Mesenchymal stem cell (in vitro differentiated cells and primary cell): Measurements from ENCODE around the gene KDM5A.
"Not testable (repeated sequence)": the region's sequence is repeated elsewhere in the genome, so short reads cannot be mapped to it uniquely, and the experiment has no call there.

Experiments used
- DNase-seq: peaks from one replicate; pipeline ENCODE4 v3.0.0-alpha.2; 2013
- H2AFZ ChIP-seq: one replicate; pipeline ENCODE4 v1.6.1; 2013; ENCODE audit warnings: low read depth, mild to moderate bottlenecking, control low read depth, inconsistent platforms, low read length, moderate library complexity
- H2AK5ac ChIP-seq: 2 replicates; pipeline ENCODE4 v1.6.1; 2013; ENCODE audit warnings: low read length, moderate library complexity, mild to moderate bottlenecking, inconsistent platforms; ENCODE audit not compliant: severe bottlenecking
- H2BK120ac ChIP-seq: one replicate; pipeline ENCODE4 v1.6.1; 2013; ENCODE audit warnings: low read depth, mild to moderate bottlenecking, inconsistent platforms, low read length, moderate library complexity
- H2BK12ac ChIP-seq, 2 experiments: one replicate each; pipeline ENCODE4 v1.6.1; 2013; ENCODE audit warnings: inconsistent platforms in 2 of 2, low read length in 2 of 2, mild to moderate bottlenecking in 2 of 2, moderate library complexity in 2 of 2, control low read depth in 1 of 2
- H2BK15ac ChIP-seq: one replicate; pipeline ENCODE4 v1.6.1; 2013; ENCODE audit warnings: mild to moderate bottlenecking, low read depth, inconsistent platforms; ENCODE audit not compliant: poor library complexity, severe bottlenecking
- H2BK5ac ChIP-seq: 2 replicates; pipeline ENCODE4 v1.6.1; 2013; ENCODE audit warnings: low read depth, mild to moderate bottlenecking, low read length, control low read depth, inconsistent platforms; ENCODE audit not compliant: poor library complexity, severe bottlenecking
- H3K14ac ChIP-seq, 2 experiments: one replicate each; pipeline ENCODE4 v1.6.1; 2013; ENCODE audit warnings: inconsistent platforms in 2 of 2, low read length in 2 of 2, control low read depth in 1 of 2, mild to moderate bottlenecking in 1 of 2, moderate library complexity in 1 of 2
- H3K18ac ChIP-seq, 2 experiments: one replicate each; pipeline ENCODE4 v1.6.1; 2013; ENCODE audit warnings: inconsistent platforms in 2 of 2, low read length in 2 of 2, control low read depth in 1 of 2, low read depth in 1 of 2, mild to moderate bottlenecking in 1 of 2
- H3K23ac ChIP-seq, 2 experiments: one replicate each; pipeline ENCODE4 v1.6.1; 2013; ENCODE audit warnings: inconsistent platforms in 2 of 2, low read length in 2 of 2, mild to moderate bottlenecking in 2 of 2, moderate library complexity in 2 of 2, control low read depth in 1 of 2
- H3K27ac ChIP-seq: 2 replicates; pipeline ENCODE4 v1.5.1; 2013; ENCODE audit warnings: mild to moderate bottlenecking, moderate library complexity, low read length, control low read depth, inconsistent platforms; ENCODE audit not compliant: poor library complexity, severe bottlenecking
- H3K27me3 ChIP-seq, 2 experiments: 2 replicates each; pipeline versions ENCODE4 v1.6.1 to v1.7.0; 2013; ENCODE audit warnings: low read length in 2 of 2, mild to moderate bottlenecking in 2 of 2, moderate library complexity in 2 of 2, control low read depth in 1 of 2, inconsistent platforms in 1 of 2; ENCODE audit not compliant: control insufficient read depth in 1 of 2, insufficient read depth in 1 of 2
- H3K36me3 ChIP-seq, 2 experiments: 2 replicates each; pipeline versions ENCODE4 v1.6.1 to v1.7.0; 2013; ENCODE audit warnings: low read length in 2 of 2, control low read depth in 1 of 2, inconsistent platforms in 1 of 2, low read depth in 1 of 2, mild to moderate bottlenecking in 1 of 2; ENCODE audit not compliant: insufficient read depth in 2 of 2, control insufficient read depth in 1 of 2
- H3K4ac ChIP-seq, 2 experiments: one replicate each; pipeline ENCODE4 v1.6.1; 2013; ENCODE audit warnings: inconsistent platforms in 2 of 2, low read length in 2 of 2, mild to moderate bottlenecking in 2 of 2, moderate library complexity in 2 of 2, control low read depth in 1 of 2, low read depth in 1 of 2
- H3K4me1 ChIP-seq: 2 replicates; pipeline ENCODE4 v1.6.1; 2013; ENCODE audit warnings: low read depth, low read length, control low read depth; ENCODE audit not compliant: control insufficient read depth, insufficient read depth
- H3K4me2 ChIP-seq: 2 replicates; pipeline ENCODE4 v1.6.1; 2013; ENCODE audit warnings: low read length, mild to moderate bottlenecking, inconsistent platforms; ENCODE audit not compliant: poor library complexity, severe bottlenecking
- H3K4me3 ChIP-seq, 2 experiments: 2 replicates each; pipeline versions ENCODE4 v1.5.1 to v1.7.0; 2013; ENCODE audit warnings: low read length in 2 of 2, mild to moderate bottlenecking in 2 of 2, control low read depth in 1 of 2, low read depth in 1 of 2; ENCODE audit not compliant: insufficient read depth in 1 of 2
- H3K79me1 ChIP-seq: replicated peaks from 2 replicates; pipeline ENCODE4 v1.6.1; 2013; ENCODE audit warnings: mild to moderate bottlenecking, control low read depth, low read length, inconsistent platforms; ENCODE audit not compliant: poor library complexity, severe bottlenecking
- H3K9ac ChIP-seq: 2 replicates; pipeline ENCODE4 v1.7.0; 2013; ENCODE audit warnings: mild to moderate bottlenecking, low read length, moderate library complexity
- H3K9me3 ChIP-seq: 2 replicates; pipeline ENCODE4 v1.7.0; 2013; ENCODE audit warnings: mild to moderate bottlenecking, low read length; ENCODE audit not compliant: control insufficient read depth
- H4K8ac ChIP-seq: one replicate; pipeline ENCODE4 v1.6.1; 2013; ENCODE audit warnings: inconsistent platforms, mild to moderate bottlenecking, low read length, moderate library complexity
- H4K91ac ChIP-seq: one replicate; pipeline ENCODE4 v1.6.1; 2013; ENCODE audit warnings: mild to moderate bottlenecking, low read length, inconsistent platforms
- WGBS: methylation state at CpG from one replicate; pipeline ENCODE4 v1.1.7; 2013; ENCODE audit warnings: mixed read lengths; 5-methylcytosine and 5-hydroxymethylcytosine counted together

The KDM5A gene

DNA sequence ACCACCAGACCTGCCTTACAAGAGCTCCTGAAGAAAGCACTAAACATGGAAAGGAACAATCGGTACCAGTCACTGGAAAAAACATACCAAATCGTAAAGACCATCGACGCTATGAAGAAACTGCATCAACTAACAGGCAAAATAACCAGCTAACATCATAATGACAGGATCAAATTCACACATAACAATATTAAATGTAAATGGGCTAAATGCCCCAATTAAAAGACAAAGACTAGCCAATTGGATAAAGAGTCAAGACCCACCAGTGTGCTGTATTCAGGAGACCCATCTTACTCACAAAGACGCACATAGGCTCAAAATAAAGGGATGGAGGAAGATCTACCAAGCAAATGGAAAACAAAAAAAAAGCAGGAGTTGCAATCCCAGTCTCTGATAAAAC lies 89.6 kb downstream of the KDM5A start:
- not testable (repeated sequence) for H2AK5ac ChIP-seq, H3K9me3 ChIP-seq, H2BK12ac ChIP-seq, H3K4me1 ChIP-seq, H4K8ac ChIP-seq, H2BK5ac ChIP-seq, H2BK120ac ChIP-seq, H3K23ac ChIP-seq, H3K18ac ChIP-seq, H3K27me3 ChIP-seq, H3K14ac ChIP-seq, H4K91ac ChIP-seq, DNase-seq, H3K4me2 ChIP-seq, H3K4ac ChIP-seq, H2BK15ac ChIP-seq, H3K27ac ChIP-seq, H3K9ac ChIP-seq, H2AFZ ChIP-seq, H3K4me3 ChIP-seq
- 100% methylated on average over 5 of the region's 5 CpGs for WGBS
- H3K79me1 ChIP-seq = peaks cover 15% of the 10 kb centered on the region
- peaks cover 15 to 50% of the 10 kb centered on the region in 2 experiments for H3K36me3 ChIP-seq

DNA sequence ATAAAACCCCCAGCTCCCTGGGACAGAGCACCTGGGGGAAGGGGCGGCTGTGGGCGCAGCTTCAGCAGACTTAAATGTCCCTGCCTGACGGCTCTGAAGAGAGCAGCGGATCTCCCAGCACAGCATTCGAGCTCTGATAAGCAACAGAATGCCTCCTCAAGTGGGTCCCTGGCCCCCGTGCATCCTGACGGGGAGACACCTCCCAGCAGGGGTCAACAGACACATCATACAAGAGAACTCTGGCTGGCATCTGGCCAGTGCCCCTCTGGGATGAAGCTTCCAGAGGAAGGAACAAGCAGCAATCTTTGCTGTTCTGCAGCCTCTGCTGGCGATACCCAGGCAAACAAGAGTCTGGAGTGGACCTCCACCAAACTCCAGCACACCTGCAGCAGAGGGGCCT lies 91.1 kb downstream of the KDM5A start:
- H3K79me1 ChIP-seq = peaks cover 13% of the 10 kb centered on the region
- not testable (repeated sequence) for DNase-seq, H4K8ac ChIP-seq, H2BK12ac ChIP-seq, H3K4me2 ChIP-seq, H3K14ac ChIP-seq, H2BK5ac ChIP-seq, H3K18ac ChIP-seq, H3K4ac ChIP-seq, H3K23ac ChIP-seq, H3K9ac ChIP-seq, H3K4me1 ChIP-seq, H4K91ac ChIP-seq, H2AFZ ChIP-seq, H2AK5ac ChIP-seq, H3K27me3 ChIP-seq, H3K27ac ChIP-seq, H2BK15ac ChIP-seq, H3K9me3 ChIP-seq, H2BK120ac ChIP-seq, H3K4me3 ChIP-seq
- 91% methylated on average over 8 of the region's 8 CpGs for WGBS
- H3K36me3 ChIP-seq = peaks cover 14 to 48% of the 10 kb centered on the region in 2 experiments

DNA sequence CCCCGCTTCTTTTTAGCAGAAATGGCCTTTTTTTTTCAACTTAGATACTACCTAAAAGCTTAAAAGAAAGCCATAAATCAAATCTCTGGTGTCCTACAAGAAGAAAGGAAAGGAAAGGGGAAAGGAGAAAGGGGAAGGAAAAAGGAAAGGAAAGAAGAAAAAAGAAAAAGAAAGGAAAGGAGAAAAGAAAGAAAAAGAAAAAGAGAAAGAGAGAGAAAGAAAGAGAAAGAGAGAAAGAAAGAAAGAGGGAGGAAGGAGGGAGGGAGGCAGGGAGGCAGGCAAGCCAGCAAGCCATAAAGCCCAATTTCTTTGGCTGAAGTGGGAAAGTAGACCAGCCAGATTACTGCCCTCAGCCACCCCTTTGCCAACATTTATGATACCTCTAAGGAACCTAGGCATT lies 94.0 kb downstream of the KDM5A start:
- Histone ChIP-seq H2BK5ac (no peak overlapping the region), H3K4me2 (no peak overlapping the region), H3K36me3 (peaks cover 17 to 72% of the 10 kb centered on the region in 2 experiments), H3K9ac (no peak overlapping the region), H3K23ac (no peak overlapping the region), H2BK15ac (no peak overlapping the region), H2AFZ (no peak overlapping the region), H4K8ac (no peak overlapping the region), H2BK12ac (no peak overlapping the region), H3K4ac (no peak overlapping the region), H3K27ac (no peak overlapping the region), H3K27me3 (no peaks in the 10 kb centered on the region), H3K18ac (no peak overlapping the region), H2BK120ac (no peak overlapping the region), H3K9me3 (no peaks in the 10 kb centered on the region), H3K4me1 (no peaks in the 10 kb centered on the region), H3K79me1 (peaks cover 13% of the 10 kb centered on the region), H3K14ac (no peak overlapping the region), H3K4me3 (no peak overlapping the region), H2AK5ac (no peak overlapping the region), H4K91ac (no peak overlapping the region)
- 100% methylated on average over 1 of the region's 1 CpG for WGBS
- DNase-seq = no peak

DNA sequence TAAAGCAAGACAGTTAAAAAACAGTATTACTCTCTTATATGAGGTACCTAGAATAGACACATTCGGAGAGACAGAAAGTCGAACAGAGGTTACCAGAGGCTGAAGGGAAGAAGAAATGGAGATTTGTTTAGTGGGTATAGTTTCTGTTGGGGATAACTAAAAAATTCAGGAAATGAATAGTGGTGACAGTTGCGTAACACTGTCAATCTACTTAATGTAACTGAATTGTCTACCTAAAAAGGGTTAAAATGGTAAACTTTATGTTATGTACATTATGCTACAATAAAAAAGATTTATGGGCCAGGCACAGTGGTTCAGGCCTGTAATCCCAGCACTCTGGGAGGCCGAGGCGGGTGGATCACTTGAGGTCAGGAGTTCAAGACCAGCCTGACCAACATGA lies 95.9 kb downstream of the KDM5A start:
- Histone ChIP-seq H3K27me3 (no peaks in the 10 kb centered on the region), H3K36me3 (peaks cover 17 to 72% of the 10 kb centered on the region in 2 experiments), H3K4me3 (no peak overlapping the region), H2BK12ac (no peak overlapping the region), H2BK5ac (no peak overlapping the region), H3K79me1 (peaks cover 13% of the 10 kb centered on the region), H3K9me3 (no peaks in the 10 kb centered on the region), H3K4ac (no peak overlapping the region), H4K91ac (no peak overlapping the region), H4K8ac (no peak overlapping the region), H2BK120ac (no peak overlapping the region), H3K9ac (no peak overlapping the region), H3K14ac (no peak overlapping the region), H3K23ac (no peak overlapping the region), H3K4me1 (no peaks in the 10 kb centered on the region), H3K4me2 (no peak overlapping the region), H3K18ac (no peak overlapping the region), H2BK15ac (no peak overlapping the region), H3K27ac (no peak overlapping the region), H2AK5ac (no peak overlapping the region), H2AFZ (no peak overlapping the region)
- WGBS = 86% methylated on average over 4 of the region's 5 CpGs
- DNase-seq = no peak
